Measurements from ENCODE around the gene GPAT3. TPM values are rescaled to one million over a fixed set of nuclear protein-coding genes. Genes with fewer than 3 reads are reported as not detected.

The GPAT3 gene
- total RNA-seq, 1 donor from 2014 or later, result 1.5 TPM

DNA sequence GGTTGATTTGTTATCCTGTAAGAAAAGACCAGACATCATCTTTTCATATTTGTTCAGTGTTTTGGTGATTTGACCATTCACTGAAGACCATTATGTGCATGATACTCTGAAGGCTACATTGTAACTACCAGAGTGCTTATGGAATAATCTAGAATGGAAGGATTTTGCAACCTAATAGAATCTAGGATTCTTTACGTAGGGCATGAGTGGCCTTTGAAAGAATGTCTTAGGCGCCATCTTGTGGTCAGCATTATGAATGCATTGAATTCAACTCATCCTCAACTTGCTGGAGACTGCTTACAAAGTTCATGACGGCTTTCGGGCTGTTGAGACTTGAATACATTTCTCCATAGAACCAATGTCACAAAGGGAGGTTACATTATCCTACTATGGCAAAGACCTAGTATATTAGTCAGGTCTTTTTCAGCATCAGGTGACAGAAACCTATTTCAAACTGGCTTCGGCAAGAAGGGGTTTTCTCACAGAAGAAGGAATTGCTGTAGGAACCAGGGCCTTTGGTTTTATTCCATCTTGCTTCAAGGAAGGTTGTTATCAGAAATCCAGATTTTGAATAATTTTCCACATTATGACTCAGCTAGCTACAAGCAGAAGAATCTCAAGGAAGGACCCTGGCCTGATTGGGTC is 104.1 kb downstream of the GPAT3 start:
- no peaks in the 10 kb centered on the region for H3K9me3 ChIP-seq
- H3K27me3 ChIP-seq, result no peaks in the 10 kb centered on the region
- H3K4me3 ChIP-seq, result no peak overlapping the region
- H3K27ac ChIP-seq, result no peak overlapping the region
- no peaks in the 10 kb centered on the region for H3K36me3 ChIP-seq
- DNase-seq (ENCODE audit: low spot score in 2 of 2), result peak in 1 of 2 donors; percentile 80
- peaks cover 0 to 3% of the 10 kb centered on the region in 2 donors for H3K4me1 ChIP-seq
- peak; percentile 44 to 76 (median 75) for TF ChIP-seq CTCF (IDR thresholded peaks at IDR 0.05)
- intact Hi-C loops (cut with DNase I), result loop anchor here (1.0 to 10.0 kb wide), 4 partner anchors 131 to 1175 kb away; partner anchors contain the start of gene ABRAXAS1

- H3K27ac ChIP-seq, result no peak overlapping the region
- intact Hi-C loops (cut with DNase I), result loop anchor here (10.0 kb wide), 2 partner anchors 862 to 1178 kb away; no protein-coding TSS in a partner anchor
- no peaks in the 10 kb centered on the region for H3K9me3 ChIP-seq
- TF ChIP-seq CTCF (IDR thresholded peaks at IDR 0.05), result no peak
- no peaks in the 10 kb centered on the region for H3K27me3 ChIP-seq
- H3K4me1 ChIP-seq, result peaks cover 0 to 4% of the 10 kb centered on the region in 2 donors
- H3K4me3 ChIP-seq, result no peak overlapping the region
- no peak for DNase-seq (ENCODE audit: low spot score in 2 of 2)
- no peaks in the 10 kb centered on the region for H3K36me3 ChIP-seq
Observed at GRCh38 chr4:83643036-83643435, 107.1 kb downstream of the GPAT3 start.

DNA sequence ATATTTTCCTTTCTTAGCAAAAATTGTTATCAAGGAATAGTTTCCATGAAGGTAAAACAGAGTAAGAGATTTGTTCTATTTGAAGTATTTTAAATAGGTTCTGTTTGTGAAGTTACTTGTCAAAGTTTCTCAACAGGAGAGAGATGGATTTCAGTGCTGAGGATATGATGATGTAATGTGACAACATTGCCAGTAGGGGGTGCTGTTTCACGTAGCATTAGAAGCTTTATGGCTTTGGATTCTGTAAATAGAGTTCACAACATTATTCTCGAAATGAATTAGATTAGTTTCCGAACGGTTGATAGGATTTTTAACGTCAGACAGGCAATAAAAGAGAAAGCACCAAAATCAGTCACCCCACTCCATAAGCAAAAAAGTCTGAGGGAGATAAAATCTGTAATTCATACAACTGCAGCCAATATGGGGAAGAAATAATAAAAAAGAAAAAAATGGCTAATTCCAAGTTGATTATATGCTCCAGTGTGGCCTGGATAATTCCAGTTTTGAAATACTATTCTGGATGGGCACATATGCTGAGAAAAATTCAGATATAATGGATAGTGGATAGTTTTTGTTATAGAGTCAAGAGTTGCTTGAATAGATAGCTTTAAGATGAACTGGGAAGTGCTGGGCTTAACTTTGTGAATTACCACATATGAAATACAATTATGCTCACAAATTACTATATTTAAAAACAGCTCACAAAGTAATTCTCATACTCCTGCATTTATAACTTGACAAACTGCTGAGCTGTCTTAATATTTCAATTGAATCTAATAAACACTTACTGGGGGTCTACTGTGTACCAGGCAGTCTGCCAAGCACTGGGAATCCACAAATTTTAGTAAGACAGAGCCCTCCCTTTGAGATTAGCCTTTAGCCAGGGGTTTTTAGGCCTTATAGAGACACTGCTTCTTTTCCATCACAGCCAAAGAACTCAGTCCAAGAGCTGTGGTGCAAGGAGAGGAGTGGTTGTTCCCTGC is 109.1 kb downstream of the GPAT3 start:
- TF ChIP-seq CTCF (IDR thresholded peaks at IDR 0.05), result peak; percentile 33 to 81 (median 80)
- no peak for DNase-seq (ENCODE audit: low spot score in 2 of 2)
- Histone ChIP-seq H3K36me3 (no peaks in the 10 kb centered on the region), H3K4me1 (peaks cover 0 to 4% of the 10 kb centered on the region in 2 donors), H3K27ac (no peak overlapping the region), H3K27me3 (no peaks in the 10 kb centered on the region), H3K4me3 (no peak overlapping the region), H3K9me3 (no peaks in the 10 kb centered on the region)
- intact Hi-C loops (cut with DNase I), result loop anchor here (10.0 kb wide), 2 partner anchors 860 to 1180 kb away; no protein-coding TSS in a partner anchor

DNA sequence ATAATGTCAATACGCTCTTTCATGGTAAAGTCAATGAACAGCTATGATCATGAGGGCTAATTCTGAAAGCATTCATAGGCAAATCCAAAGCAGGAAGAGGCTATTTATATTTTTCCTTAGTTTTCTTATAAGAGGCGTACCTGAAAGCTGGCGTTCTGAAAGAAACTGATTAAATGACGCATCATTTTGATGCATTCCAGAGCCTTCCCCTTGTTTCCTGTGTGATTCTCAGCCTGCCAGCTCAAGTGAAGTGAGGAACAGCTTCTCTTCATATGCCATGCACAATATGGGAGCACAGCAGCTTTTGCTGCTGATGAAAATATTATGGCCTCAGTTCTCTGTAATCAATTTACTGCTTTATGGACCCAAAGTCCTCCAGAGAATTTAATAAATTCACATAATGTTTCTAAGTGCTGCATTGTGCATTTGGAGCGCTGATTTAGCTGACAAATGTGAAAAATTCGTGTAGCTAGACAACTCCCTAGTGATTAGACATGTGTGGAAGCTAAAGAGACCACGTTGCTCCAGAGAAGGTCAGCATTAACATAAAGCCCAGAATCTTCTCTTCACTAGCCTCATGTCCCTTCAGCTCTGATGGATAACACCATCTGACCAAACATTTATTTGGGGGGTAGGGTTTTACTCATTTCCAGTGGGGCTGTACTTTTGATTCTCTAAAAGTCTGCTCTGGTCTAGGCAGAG is 110.8 kb downstream of the GPAT3 start:
- Histone ChIP-seq H3K4me3 (no peak overlapping the region), H3K9me3 (no peaks in the 10 kb centered on the region), H3K27ac (no peak overlapping the region), H3K36me3 (no peaks in the 10 kb centered on the region), H3K4me1 (peaks cover 0 to 4% of the 10 kb centered on the region in 2 donors), H3K27me3 (no peaks in the 10 kb centered on the region)
- no peak for DNase-seq (ENCODE audit: low spot score in 2 of 2)
- no peak for TF ChIP-seq CTCF (IDR thresholded peaks at IDR 0.05)
- intact Hi-C loops (cut with DNase I), result loop anchor here (10.0 kb wide), 2 partner anchors 858 to 1182 kb away; no protein-coding TSS in a partner anchor

DNA sequence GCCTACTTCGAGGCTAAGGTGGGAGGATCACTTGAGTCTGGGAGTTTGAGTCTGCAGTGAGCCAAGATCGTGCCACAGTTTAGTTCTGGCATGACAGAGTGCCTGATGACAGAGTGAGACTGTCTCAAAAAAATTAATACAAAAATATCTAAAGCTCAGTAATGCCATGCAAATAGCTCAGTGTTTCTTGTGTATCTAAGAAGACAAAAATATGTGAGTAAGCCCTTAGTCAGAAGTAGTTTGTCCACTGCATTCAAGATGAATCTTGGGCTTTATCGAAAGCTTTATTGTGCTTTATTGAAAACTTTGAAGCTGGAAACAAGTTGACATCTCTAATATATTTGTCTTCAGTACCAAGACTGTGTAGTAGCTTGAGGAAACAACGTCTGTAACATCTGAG is 115.9 kb downstream of the GPAT3 start:
- TF ChIP-seq CTCF (IDR thresholded peaks at IDR 0.05), result no peak
- no peak for DNase-seq (ENCODE audit: low spot score in 2 of 2)
- Histone ChIP-seq H3K27ac (no peak overlapping the region), H3K4me1 (no peaks in the 10 kb centered on the region), H3K9me3 (no peaks in the 10 kb centered on the region), H3K27me3 (no peaks in the 10 kb centered on the region), H3K4me3 (no peak overlapping the region), H3K36me3 (no peaks in the 10 kb centered on the region)
- intact Hi-C loops (cut with DNase I), result no loop called here

Data from ascending aorta (tissue), 2 donors.